Measurements from ENCODE around the gene GALR3. TPM values are rescaled to one million over a fixed set of nuclear protein-coding genes. Genes with fewer than 3 reads are reported as not detected.

The GALR3 gene
- total and polyA plus RNA-seq, 2 of the 8 experiments (the other 6 are each of a cell fraction or from before 2014, with no cell fraction given), result 0.84 to 1.1 TPM

DNA sequence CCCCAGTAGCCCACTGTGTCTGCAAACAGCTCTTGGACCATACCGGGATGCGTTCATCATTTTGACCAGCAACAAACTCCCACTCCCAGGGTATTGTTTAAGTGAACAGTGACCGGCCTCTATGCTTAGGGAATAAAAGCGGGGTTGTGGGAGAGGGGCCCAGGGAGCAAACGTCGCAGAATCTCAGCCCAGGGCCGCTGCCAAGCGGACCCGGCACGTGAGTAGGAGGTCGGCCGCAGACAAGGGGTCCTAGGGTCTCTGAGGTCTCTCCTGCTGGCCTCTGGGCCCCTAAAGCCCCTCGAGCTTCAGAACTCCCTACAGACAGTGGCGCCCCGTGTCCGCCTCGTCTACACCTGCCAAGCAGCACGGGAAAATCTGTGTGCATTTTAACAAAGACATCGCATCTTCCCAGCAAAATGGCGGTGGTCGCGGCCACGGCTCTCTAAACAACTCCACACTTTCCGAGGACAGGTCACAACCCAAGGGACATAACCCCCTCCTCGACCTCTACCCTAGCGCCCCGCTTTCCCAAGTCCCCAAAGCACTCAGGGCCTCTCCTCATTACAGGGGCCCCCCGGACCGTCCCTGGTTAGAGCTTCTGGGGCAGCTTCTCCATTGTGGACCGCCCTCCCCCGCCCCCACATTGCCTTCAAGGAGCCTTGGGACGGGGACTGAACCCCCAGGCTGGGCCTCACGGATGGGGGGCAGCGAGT is 19.4 kb upstream of the GALR3 start (continued):
- TF ChIP-seq NANOG (IDR thresholded peaks at IDR 0.05; ENCODE audit: insufficient read depth, low read depth, low read length, poor library complexity, severe bottlenecking) (no peak), RFX5 (IDR thresholded peaks at IDR 0.05; ENCODE audit: borderline replicate concordance, low read depth, low read length) (no peak), MAFK (IDR thresholded peaks at IDR 0.05; ENCODE audit: low read depth, low read length) (no peak), SP2 (IDR thresholded peaks at IDR 0.05; ENCODE audit: low read length) (no peak), SIRT6 (IDR thresholded peaks at IDR 0.05; ENCODE audit: low read length) (no peak), BCL11A (IDR thresholded peaks at IDR 0.05; ENCODE audit: low read depth in 2 of 2, low read length in 2 of 2) (no peak), NRF1 (IDR thresholded peaks at IDR 0.05; ENCODE audit: low read depth, low read length) (no peak), ATF3 (IDR thresholded peaks at IDR 0.05; ENCODE audit: insufficient read depth, low read depth, low read length) (no peak), SAP30 (IDR thresholded peaks at IDR 0.05; ENCODE audit: insufficient read depth, insufficient replicate concordance, low read length) (no peak), SUZ12 (IDR thresholded peaks at IDR 0.05; ENCODE audit: low read length) (peak; percentile 39; the same call in 1 of the 2 replicates), USF2 (IDR thresholded peaks at IDR 0.05; ENCODE audit: low read length) (0 out of 2 replicates have a peak, but pooled peaks have one; percentile 4), RAD21 (IDR thresholded peaks at IDR 0.05 in 1 of 2, conservative IDR thresholded peaks at IDR 0.05 in 1 of 2; ENCODE audit: low read depth in 2 of 2, low read length in 2 of 2) (no peak), TBP (IDR thresholded peaks at IDR 0.05; ENCODE audit: low read depth, low read length) (no peak), CBX8 (IDR thresholded peaks at IDR 0.05; ENCODE audit: borderline replicate concordance, low read depth, low read length) (no peak)
- TF ChIP-seq, protein P1, sequence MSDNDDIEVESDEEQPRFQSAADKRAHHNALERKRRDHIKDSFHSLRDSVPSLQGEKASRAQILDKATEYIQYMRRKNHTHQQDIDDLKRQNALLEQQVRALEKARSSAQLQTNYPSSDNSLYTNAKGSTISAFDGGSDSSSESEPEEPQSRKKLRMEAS (IDR thresholded peaks at IDR 0.05), result peak; percentile 62

Data from H1 (cell line).